KMS-11 (cell line): ENCODE data around the gene VNN1.

Experiments used
- H2AFZ ChIP-seq: fragments of 200-600 bp; sonication (generic); 2 replicates; pipeline ENCODE4 v1.6.1; 2016; ENCODE audit warnings: antibody characterized with exemption, mixed run types, low read depth
- H3K27ac ChIP-seq: fragments of 200-600 bp; sonication (generic); 2 replicates; pipeline ENCODE4 v1.6.1; 2016; ENCODE audit warnings: mild to moderate bottlenecking, mixed run types
- H3K27me3 ChIP-seq: fragments of 200-600 bp; sonication (generic); 2 replicates; pipeline ENCODE4 v1.6.1; 2017; ENCODE audit warnings: mild to moderate bottlenecking, low read depth, mixed run types, moderate library complexity; ENCODE audit not compliant: insufficient read depth
- H3K36me3 ChIP-seq: fragments of 200-600 bp; sonication (generic); 2 replicates; pipeline ENCODE4 v1.6.1; 2017; ENCODE audit warnings: mild to moderate bottlenecking, mixed run types; ENCODE audit not compliant: insufficient read depth
- H3K4me1 ChIP-seq: fragments of 200-600 bp; sonication (generic); 2 replicates; pipeline ENCODE4 v1.6.1; 2016; ENCODE audit warnings: mild to moderate bottlenecking, low read depth, mixed run types; ENCODE audit not compliant: poor library complexity, severe bottlenecking
- H3K4me2 ChIP-seq: fragments of 200-600 bp; sonication (generic); 2 replicates; pipeline ENCODE4 v1.7.0; 2016; ENCODE audit warnings: mild to moderate bottlenecking, mixed run types
- H3K4me3 ChIP-seq: fragments of 200-600 bp; sonication (generic); IDR thresholded peaks from 2 replicates; pipeline ENCODE4 v1.6.1; 2017; ENCODE audit warnings: low read depth, low read length, mixed read lengths; ENCODE audit not compliant: insufficient read depth
- H3K79me2 ChIP-seq: fragments of 200-600 bp; sonication (generic); 2 replicates; pipeline ENCODE4 v1.6.1; 2016; ENCODE audit warnings: low read depth, mixed run types; ENCODE audit not compliant: insufficient read depth
- H3K9ac ChIP-seq: fragments of 200-600 bp; sonication (generic); 2 replicates; pipeline ENCODE4 v1.6.1; 2016; ENCODE audit warnings: mild to moderate bottlenecking, mixed run types
- H4K20me1 ChIP-seq: fragments of 200-600 bp; sonication (generic); 2 replicates; pipeline ENCODE4 v1.6.1; 2016; ENCODE audit warnings: mild to moderate bottlenecking, mixed run types; ENCODE audit not compliant: insufficient read depth
- TF ChIP-seq, protein P1 (sequence below): fragments of 200-600 bp; sonication (generic); conservative IDR thresholded peaks from 2 replicates; pipeline ENCODE4 v1.6.1; 2017; ENCODE audit warnings: low read depth, mild to moderate bottlenecking, antibody characterized with exemption, low read length, moderate library complexity, mixed read lengths

Gene VNN1

DNA sequence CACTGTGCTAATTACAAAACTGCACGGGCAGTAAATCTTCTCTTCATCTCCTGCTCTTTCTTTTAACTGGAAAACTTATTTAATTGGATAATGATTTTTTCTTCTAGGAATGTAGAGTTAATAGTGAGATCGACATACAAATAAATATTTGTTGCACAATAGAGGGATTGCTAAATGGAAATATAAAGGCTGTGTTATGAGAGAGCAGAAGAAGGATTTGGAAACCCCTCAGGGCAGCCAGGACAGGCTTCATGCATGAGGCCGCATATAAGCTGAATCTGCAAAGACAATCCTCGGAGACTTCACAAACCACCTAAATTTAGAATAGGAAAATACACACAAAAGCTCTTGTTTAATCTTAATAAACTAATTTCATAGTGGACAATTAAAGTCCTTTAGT lies 51.9 kb downstream of the VNN1 start:
- Histone ChIP-seq H3K4me2 (no peak overlapping the region), H3K27ac (no peak overlapping the region), H3K9ac (no peak overlapping the region), H3K27me3 (no peaks in the 10 kb centered on the region), H3K4me3 (no peak overlapping the region), H3K4me1 (no peaks in the 10 kb centered on the region), H3K79me2 (no peaks in the 10 kb centered on the region), H4K20me1 (no peaks in the 10 kb centered on the region), H2AFZ (no peak overlapping the region), H3K36me3 (no peaks in the 10 kb centered on the region)
- TF ChIP-seq, protein P1, sequence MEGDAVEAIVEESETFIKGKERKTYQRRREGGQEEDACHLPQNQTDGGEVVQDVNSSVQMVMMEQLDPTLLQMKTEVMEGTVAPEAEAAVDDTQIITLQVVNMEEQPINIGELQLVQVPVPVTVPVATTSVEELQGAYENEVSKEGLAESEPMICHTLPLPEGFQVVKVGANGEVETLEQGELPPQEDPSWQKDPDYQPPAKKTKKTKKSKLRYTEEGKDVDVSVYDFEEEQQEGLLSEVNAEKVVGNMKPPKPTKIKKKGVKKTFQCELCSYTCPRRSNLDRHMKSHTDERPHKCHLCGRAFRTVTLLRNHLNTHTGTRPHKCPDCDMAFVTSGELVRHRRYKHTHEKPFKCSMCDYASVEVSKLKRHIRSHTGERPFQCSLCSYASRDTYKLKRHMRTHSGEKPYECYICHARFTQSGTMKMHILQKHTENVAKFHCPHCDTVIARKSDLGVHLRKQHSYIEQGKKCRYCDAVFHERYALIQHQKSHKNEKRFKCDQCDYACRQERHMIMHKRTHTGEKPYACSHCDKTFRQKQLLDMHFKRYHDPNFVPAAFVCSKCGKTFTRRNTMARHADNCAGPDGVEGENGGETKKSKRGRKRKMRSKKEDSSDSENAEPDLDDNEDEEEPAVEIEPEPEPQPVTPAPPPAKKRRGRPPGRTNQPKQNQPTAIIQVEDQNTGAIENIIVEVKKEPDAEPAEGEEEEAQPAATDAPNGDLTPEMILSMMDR = no peak

DNA sequence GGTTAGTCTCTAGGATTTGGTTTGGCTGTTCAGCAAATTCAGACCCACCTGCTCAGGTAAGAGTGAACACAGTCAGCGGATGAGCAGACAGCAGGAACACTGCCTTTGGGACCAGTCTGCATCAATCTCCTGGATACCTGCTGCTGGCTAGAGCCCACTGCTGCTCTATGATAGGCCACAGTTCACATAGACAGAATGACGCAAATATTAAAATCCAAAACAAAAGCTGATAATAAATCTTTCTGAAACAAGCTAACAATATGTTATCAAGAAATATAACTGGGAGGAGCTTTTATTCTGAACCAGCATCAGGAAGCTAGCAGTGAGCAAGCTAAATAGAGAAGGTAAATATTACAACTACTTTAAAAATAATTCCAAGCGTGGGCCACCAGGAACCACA lies 54.8 kb downstream of the VNN1 start, which contains the start of gene TAAR1:
Gene TAAR1 (minus strand): TSS at position 101 of the 400 bp plus-strand sequence. CDS start 13,179 bp downstream, outside the sequence.
- TF ChIP-seq, protein P1 = no peak
- Histone ChIP-seq H4K20me1 (no peaks in the 10 kb centered on the region), H3K27ac (no peak within 1 kb of the TSS), H3K9ac (no peak within 1 kb of the TSS), H3K79me2 (no peaks in the 10 kb centered on the region), H3K36me3 (no peaks in the 10 kb centered on the region), H2AFZ (no peak within 1 kb of the TSS), H3K4me1 (no peaks in the 10 kb centered on the region), H3K4me3 (no peak within 1 kb of the TSS), H3K27me3 (no peaks in the 10 kb centered on the region), H3K4me2 (no peak within 1 kb of the TSS)

DNA sequence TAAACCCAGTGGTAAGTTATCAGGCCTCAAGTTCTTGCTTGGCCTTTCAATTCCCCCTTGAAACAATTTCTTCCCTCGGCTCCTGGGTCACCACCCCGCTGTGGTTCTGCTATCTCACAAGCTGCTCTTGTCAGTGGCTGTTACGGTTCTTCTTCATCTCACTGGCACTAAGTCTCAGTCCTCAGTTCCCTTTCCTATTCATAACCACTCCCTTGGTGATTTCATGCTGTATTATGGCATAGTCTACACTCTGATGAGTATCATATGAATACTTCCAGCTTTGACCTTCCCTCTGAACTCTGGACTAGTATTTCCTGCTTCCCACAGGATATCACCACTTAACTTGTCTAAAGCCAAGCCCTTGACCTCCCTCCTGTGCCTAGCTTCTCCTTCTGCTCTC lies 62.8 kb downstream of the VNN1 start:
- H3K36me3 ChIP-seq = no peaks in the 10 kb centered on the region
- no peaks in the 10 kb centered on the region for H3K4me1 ChIP-seq
- H3K9ac ChIP-seq = no peak overlapping the region
- no peak overlapping the region for H3K4me3 ChIP-seq
- no peak overlapping the region for H3K4me2 ChIP-seq
- TF ChIP-seq, protein P1 = no peak
- no peak overlapping the region for H3K27ac ChIP-seq
- H2AFZ ChIP-seq = no peak overlapping the region
- H3K79me2 ChIP-seq = no peaks in the 10 kb centered on the region
- H3K27me3 ChIP-seq = no peaks in the 10 kb centered on the region
- H4K20me1 ChIP-seq = no peaks in the 10 kb centered on the region

DNA sequence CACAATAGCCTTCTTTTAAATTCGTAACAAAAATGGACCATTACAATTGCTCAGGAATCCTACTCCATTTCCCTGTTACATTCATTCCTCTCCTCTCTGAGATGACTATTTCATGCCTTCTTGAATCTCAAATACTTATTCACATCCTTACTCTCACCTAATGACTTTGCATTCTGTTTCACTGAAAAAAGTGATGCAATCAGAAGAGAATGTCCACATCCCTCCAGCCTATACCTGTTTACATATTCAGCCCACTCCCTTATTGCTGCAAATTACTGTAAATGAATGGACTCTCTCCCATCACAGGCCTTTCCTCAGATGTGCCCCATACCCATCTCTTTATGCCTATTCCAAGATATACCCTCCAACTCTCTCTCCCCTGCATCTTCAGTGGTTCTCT lies 63.4 kb downstream of the VNN1 start:
- no peak overlapping the region for H2AFZ ChIP-seq
- H3K27me3 ChIP-seq = no peaks in the 10 kb centered on the region
- TF ChIP-seq, protein P1 = no peak

More for the DNA sequence above, 63.4 kb downstream of the VNN1 start:
- Histone ChIP-seq H3K36me3 (no peaks in the 10 kb centered on the region), H4K20me1 (no peaks in the 10 kb centered on the region), H3K27ac (no peak overlapping the region), H3K9ac (no peak overlapping the region), H3K4me3 (no peak overlapping the region), H3K4me1 (no peaks in the 10 kb centered on the region), H3K4me2 (no peak overlapping the region), H3K79me2 (no peaks in the 10 kb centered on the region)
